Right lung (tissue), 5 donors: Measurements from ENCODE around the gene PIBF1. TPM values are rescaled to one million over a fixed set of nuclear protein-coding genes. Genes with fewer than 3 reads are reported as not detected.
"Not testable (repeated sequence)": the region's sequence is repeated elsewhere in the genome, so short reads cannot be mapped to it uniquely, and the experiment has no call there.

Experiments used
- DNase-seq, 2 donors: peaks; one replicate each; pipeline ENCODE4 v3.0.0-alpha.2; 2013
- polyA plus RNA-seq, 5 donors: library from polyadenylated mRNA; unstranded; fragments of 120-200 nt; gene quantifications; one replicate each; pipeline versions ENCODE4 v1.2.1 to v1.2.3, GENCODE V29; 2013; ENCODE audit warnings: inconsistent platforms in 1 of 5, low replicate concordance in 1 of 5; ENCODE audit not compliant: insufficient read length in 5 of 5, insufficient read depth in 1 of 5

Gene PIBF1
- polyA plus RNA-seq, 5 donors = 32.7 to 56.1 (median 48.6) TPM

- no peak for DNase-seq
These were observed 27.1 kb downstream of the PIBF1 start for GRCh38 chr13:72808917-72809500.

GRCh38 chr13:72820156-72820897 lies 38.4 kb downstream of the PIBF1 start:
- DNase-seq = no peak

GRCh38 chr13:72820898-72821279 lies 39.0 kb downstream of the PIBF1 start:
- no peak for DNase-seq

GRCh38 chr13:72823081-72823480 lies 41.1 kb downstream of the PIBF1 start:
- no peak for DNase-seq

GRCh38 chr13:72823724-72824123 lies 41.8 kb downstream of the PIBF1 start:
- no peak for DNase-seq

- no peak for DNase-seq
These were observed 52.7 kb downstream of the PIBF1 start for GRCh38 chr13:72834601-72835000.

- DNase-seq = peak; percentile 2 to 17
These were observed 58.0 kb downstream of the PIBF1 start for GRCh38 chr13:72839831-72840426.

GRCh38 chr13:72842991-72843390 lies 61.1 kb downstream of the PIBF1 start:
- DNase-seq = no peak

GRCh38 chr13:72845148-72845547 lies 63.2 kb downstream of the PIBF1 start:
- not testable (repeated sequence) for DNase-seq

GRCh38 chr13:72849571-72849970 lies 67.6 kb downstream of the PIBF1 start:
- DNase-seq = no peak

- DNase-seq = no peak
These were observed 69.2 kb downstream of the PIBF1 start for GRCh38 chr13:72850959-72851677.

GRCh38 chr13:72851678-72852014 lies 69.7 kb downstream of the PIBF1 start:
- no peak for DNase-seq

GRCh38 chr13:72852207-72852606 lies 70.3 kb downstream of the PIBF1 start:
- no peak for DNase-seq

- DNase-seq = no peak
These were observed 71.1 kb downstream of the PIBF1 start for GRCh38 chr13:72853000-72853399.

GRCh38 chr13:72864142-72865011 lies 82.4 kb downstream of the PIBF1 start:
- peak in 1 of 2 donors; percentile 36 for DNase-seq

GRCh38 chr13:72868229-72868628 lies 86.3 kb downstream of the PIBF1 start:
- no peak for DNase-seq

GRCh38 chr13:72875233-72875632 lies 93.3 kb downstream of the PIBF1 start:
- no peak for DNase-seq

GRCh38 chr13:72884101-72884500 lies 102.2 kb downstream of the PIBF1 start:
- DNase-seq = no peak

- DNase-seq = peak; percentile 3 to 8
These were observed 104.5 kb downstream of the PIBF1 start for GRCh38 chr13:72886272-72887067.

- DNase-seq = no peak
These were observed 107.6 kb downstream of the PIBF1 start for GRCh38 chr13:72889495-72889894.

- DNase-seq = no peak
These were observed 108.6 kb downstream of the PIBF1 start for GRCh38 chr13:72890546-72890945.
